ENCODE results near the gene BRD4. TPM values are rescaled to one million over a fixed set of nuclear protein-coding genes. Genes with fewer than 3 reads are reported as not detected.
A peak's percentile ranks its signal among the peaks of the same experiment; 100 is the strongest.

Gene BRD4
- total and polyA plus RNA-seq, 8 donors: 16.9 to 53.3 (median 39.9) TPM

DNA sequence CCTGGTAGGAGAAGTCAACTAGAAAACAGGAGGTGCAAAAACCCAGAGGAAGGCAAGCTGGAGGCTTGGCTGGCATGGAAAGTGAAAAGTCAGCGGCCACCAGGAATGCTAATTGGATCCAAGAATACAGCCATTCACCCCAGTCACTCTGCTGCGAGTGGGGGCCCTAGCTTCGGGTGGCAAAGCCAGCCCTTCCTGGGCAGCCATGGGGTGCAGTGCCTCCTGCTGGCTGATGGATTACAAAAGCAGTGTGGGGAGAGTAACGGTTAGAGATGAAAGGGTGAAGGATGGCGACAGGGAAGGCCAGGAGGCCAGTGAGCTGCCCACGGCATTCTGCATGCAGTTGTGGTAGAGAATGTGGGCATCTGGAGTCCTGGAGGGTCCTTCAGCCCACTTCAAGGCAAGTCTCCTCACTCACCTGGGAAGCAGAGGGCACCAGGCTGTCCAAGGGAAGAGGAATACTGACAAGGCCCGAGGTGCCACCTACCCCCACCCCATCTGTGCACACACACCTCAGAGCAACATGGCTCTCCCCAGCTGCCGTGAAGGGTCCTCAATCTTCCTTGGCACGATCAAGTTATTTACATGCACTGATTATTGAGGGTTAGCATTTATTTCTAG is 79.8 kb downstream of the BRD4 start:
- DNase-seq (no peak), FAIRE-seq (no peak)

DNA sequence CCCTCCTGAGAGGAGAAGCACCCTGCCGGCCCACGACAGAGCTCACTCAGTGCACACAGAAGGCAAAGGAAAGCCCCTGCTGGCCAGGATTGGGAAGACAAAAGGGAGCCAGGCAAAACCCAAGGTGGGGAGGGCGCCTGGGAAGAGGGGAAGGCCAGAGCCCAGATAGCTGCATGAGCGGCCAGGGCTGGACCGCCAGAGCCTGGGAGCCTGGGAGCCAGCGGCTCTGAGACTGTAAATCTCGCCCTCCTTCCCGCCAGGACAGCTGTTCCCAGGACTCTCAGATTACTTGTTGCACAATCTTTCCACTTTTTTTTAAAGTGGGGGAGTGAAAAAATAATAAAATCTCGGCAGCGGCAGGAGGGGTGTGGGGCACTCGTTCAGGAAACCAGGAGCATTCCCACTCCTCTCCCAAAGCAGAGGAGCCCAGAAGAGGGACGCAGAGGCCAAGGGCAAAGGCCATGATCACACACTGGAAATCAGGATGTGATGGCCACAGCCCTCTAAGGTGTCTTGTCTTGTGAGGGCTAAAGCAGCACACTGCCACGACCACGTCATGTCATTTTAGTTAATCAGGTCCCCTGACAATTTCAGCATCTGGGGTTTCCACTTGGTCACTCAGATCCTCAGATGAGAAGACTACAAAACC is 80.5 kb downstream of the BRD4 start:
- intact Hi-C loops (cut with DNase I): loop anchor here in 2 of 3 donors (5.0 to 10.0 kb wide), 2 partner anchors 75 to 303 kb away; no protein-coding TSS in a partner anchor
- no peak overlapping the region for H3K4me3 ChIP-seq
- TF ChIP-seq, protein P1, sequence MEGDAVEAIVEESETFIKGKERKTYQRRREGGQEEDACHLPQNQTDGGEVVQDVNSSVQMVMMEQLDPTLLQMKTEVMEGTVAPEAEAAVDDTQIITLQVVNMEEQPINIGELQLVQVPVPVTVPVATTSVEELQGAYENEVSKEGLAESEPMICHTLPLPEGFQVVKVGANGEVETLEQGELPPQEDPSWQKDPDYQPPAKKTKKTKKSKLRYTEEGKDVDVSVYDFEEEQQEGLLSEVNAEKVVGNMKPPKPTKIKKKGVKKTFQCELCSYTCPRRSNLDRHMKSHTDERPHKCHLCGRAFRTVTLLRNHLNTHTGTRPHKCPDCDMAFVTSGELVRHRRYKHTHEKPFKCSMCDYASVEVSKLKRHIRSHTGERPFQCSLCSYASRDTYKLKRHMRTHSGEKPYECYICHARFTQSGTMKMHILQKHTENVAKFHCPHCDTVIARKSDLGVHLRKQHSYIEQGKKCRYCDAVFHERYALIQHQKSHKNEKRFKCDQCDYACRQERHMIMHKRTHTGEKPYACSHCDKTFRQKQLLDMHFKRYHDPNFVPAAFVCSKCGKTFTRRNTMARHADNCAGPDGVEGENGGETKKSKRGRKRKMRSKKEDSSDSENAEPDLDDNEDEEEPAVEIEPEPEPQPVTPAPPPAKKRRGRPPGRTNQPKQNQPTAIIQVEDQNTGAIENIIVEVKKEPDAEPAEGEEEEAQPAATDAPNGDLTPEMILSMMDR (IDR thresholded peaks at IDR 0.05): peak in 2 of 4 donors; percentile 9 to 17

More for the DNA sequence above, 79.8 kb downstream of the BRD4 start:
- H3K27ac ChIP-seq: peak overlapping the region in 3 of 4 donors; percentile 36 to 73 (median 52)
- 70 to 77% methylated on average over 9 of the region's 9 CpGs for WGBS, 2 donors
- H3K27me3 ChIP-seq: no peaks in the 10 kb centered on the region
- TF ChIP-seq, protein P1 (IDR thresholded peaks at IDR 0.05): no peak
- intact Hi-C loops (cut with DNase I): loop anchor here in 2 of 3 donors (5.0 to 10.0 kb wide), 2 partner anchors 75 to 302 kb away; no protein-coding TSS in a partner anchor
- no peak for ATAC-seq
- no peak overlapping the region for H3K4me3 ChIP-seq
- H3K9me3 ChIP-seq: no peaks in the 10 kb centered on the region
- H3K4me1 ChIP-seq: peaks cover 0 to 13% (median 4%) of the 10 kb centered on the region in 3 donors
- H3K36me3 ChIP-seq: peaks cover 4 to 67% (median 33%) of the 10 kb centered on the region in 3 donors

DNA sequence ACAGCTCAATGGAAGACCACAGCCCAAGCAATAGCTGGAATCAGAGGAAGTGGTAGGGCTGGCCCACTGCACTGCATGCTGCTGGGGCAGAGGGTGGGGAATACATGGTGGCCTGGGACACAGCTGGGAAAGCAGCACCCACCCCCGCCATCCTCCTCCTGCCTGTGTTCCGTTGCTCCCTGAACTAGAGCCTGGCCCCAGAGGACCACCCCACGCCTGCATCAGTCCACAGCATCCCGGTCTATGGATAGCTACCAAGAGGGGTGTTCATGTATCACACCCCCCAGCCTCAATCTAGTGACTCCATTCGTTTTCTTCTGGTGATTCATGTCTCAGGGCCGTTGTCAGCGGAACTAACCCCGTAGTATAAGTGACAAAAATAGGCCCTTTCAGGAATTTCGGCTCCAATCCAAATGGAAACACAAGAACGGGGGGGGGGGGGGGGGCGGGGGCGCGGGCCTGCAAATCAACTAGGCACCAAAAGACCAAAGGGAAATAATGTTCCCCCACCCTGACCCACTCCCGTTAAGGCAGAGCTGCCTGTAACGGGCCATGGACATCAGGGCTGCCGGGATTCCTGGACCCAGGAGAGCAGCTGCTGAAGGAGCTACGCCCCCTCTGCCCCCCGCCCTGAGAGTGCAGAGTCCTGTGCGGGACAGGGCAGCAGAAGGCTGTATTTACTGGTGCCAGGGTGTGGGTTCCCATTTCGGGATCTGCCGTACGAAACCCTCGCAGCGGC is 81.2 kb downstream of the BRD4 start:
- TF ChIP-seq, protein P1 (IDR thresholded peaks at IDR 0.05): no peak
- FAIRE-seq (no peak), ATAC-seq (peak in 3 of 4 donors; percentile 1 to 8 (median 2)), DNase-seq (no peak)
- peak overlapping the region; percentile 52 to 73 (median 69) for H3K27ac ChIP-seq
- no peak overlapping the region for H3K4me3 ChIP-seq
- no peaks in the 10 kb centered on the region for H3K9me3 ChIP-seq
- intact Hi-C loops (cut with DNase I): loop anchor here in 2 of 3 donors (5.0 to 10.0 kb wide), 2 partner anchors 74 to 304 kb away; no protein-coding TSS in a partner anchor
- WGBS, 2 donors: 65 to 70% methylated on average over 23 to 24 of the region's 24 CpGs
- H3K27me3 ChIP-seq: no peaks in the 10 kb centered on the region
- peaks cover 0 to 13% (median 4%) of the 10 kb centered on the region in 3 donors for H3K4me1 ChIP-seq
- H3K36me3 ChIP-seq: peaks cover 4 to 55% (median 33%) of the 10 kb centered on the region in 3 donors

More for the DNA sequence above, 80.5 kb downstream of the BRD4 start:
- ATAC-seq: peak; percentile 38 to 59 (median 52)
- Histone ChIP-seq H3K4me1 (peaks cover 0 to 13% (median 4%) of the 10 kb centered on the region in 3 donors), H3K27me3 (no peaks in the 10 kb centered on the region), H3K27ac (peak overlapping the region in 3 of 4 donors; percentile 36 to 73 (median 52)), H3K9me3 (no peaks in the 10 kb centered on the region), H3K36me3 (peaks cover 4 to 62% (median 33%) of the 10 kb centered on the region in 3 donors)
- no peak for FAIRE-seq
- WGBS, 2 donors: 43 to 44% methylated on average over 14 of the region's 14 CpGs
- peak in 3 of 6 donors; percentile 53 to 60 (median 53) for DNase-seq

DNA sequence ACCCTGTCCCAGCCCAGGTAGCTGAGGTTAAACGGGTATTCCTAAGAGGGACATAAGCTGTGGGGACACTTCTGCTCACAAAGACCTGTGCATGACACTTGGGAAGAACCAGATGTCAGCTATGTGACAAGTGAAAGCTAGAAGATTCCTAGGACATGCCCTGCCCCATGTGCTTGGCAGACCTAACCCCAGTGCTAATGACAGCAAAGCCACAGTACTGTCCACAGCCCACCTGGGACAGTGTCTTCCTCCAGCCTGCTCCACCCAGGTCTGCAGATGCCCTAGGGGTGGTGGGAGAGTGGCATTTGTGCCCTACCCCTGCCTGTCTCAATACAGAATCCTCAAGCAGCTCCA is 81.7 kb downstream of the BRD4 start:
- peaks cover under 1 to 50% (median 31%) of the 10 kb centered on the region in 3 donors for H3K36me3 ChIP-seq
- no peaks in the 10 kb centered on the region for H3K9me3 ChIP-seq
- peaks cover 0 to 13% (median 4%) of the 10 kb centered on the region in 3 donors for H3K4me1 ChIP-seq
- DNase-seq (no peak), FAIRE-seq (no peak), ATAC-seq (no peak)
- TF ChIP-seq, protein P1 (IDR thresholded peaks at IDR 0.05): no peak
- 60 to 71% methylated on average over 1 of the region's 1 CpG for WGBS, 2 donors
- intact Hi-C loops (cut with DNase I): loop anchor here in 2 of 3 donors (5.0 to 10.0 kb wide), 2 partner anchors 73 to 304 kb away; no protein-coding TSS in a partner anchor
- H3K27me3 ChIP-seq: no peaks in the 10 kb centered on the region
- H3K27ac ChIP-seq: peak overlapping the region in 3 of 4 donors; percentile 68 to 73 (median 70)
- no peak overlapping the region for H3K4me3 ChIP-seq
